SJSA1 (cell line): ENCODE results near the gene TBC1D8. TPM values are rescaled to one million over a fixed set of nuclear protein-coding genes. Genes with fewer than 3 reads are reported as not detected.

Experiments
- DNase-seq, 2 experiments: peaks; one replicate each; pipeline ENCODE4 v3.0.0-alpha.2; 2015 to 2020; ENCODE audit warnings: low spot score in 2 of 2, low read depth in 1 of 2
- H3K27ac ChIP-seq: fragments of 250-450 bp; sonication (Bioruptor Pico); 2 replicates; pipeline ENCODE4 v1.5.1; 2020; ENCODE audit warnings: mild to moderate bottlenecking, moderate library complexity
- H3K27me3 ChIP-seq: fragments of 250-450 bp; sonication (Bioruptor Pico); replicated peaks from 2 replicates; pipeline ENCODE4 v1.5.1; 2020; ENCODE audit warnings: mild to moderate bottlenecking, moderate library complexity
- H3K36me3 ChIP-seq: fragments of 250-450 bp; sonication (Bioruptor Pico); 2 replicates; pipeline ENCODE4 v1.5.1; 2020; ENCODE audit warnings: mild to moderate bottlenecking
- H3K4me1 ChIP-seq: fragments of 250-450 bp; sonication (Bioruptor Pico); replicated peaks from 2 replicates; pipeline ENCODE4 v1.6.1; 2021; ENCODE audit warnings: mild to moderate bottlenecking
- H3K4me3 ChIP-seq: fragments of 250-450 bp; sonication (Bioruptor Pico); 2 replicates; pipeline ENCODE4 v1.5.1; 2020; ENCODE audit warnings: mild to moderate bottlenecking
- H3K9me3 ChIP-seq: fragments of 250-450 bp; sonication (Bioruptor Pico); replicated peaks from 2 replicates; pipeline ENCODE4 v1.5.1; 2020; ENCODE audit warnings: mild to moderate bottlenecking
- total RNA-seq: library from RNA; depleted of rRNA; stranded (reverse); fragments of >200 nt; shearing (Covaris generic); gene quantifications from 2 replicates; pipeline ENCODE4 v1.2.3, GENCODE V29; 2014

The TBC1D8 gene
- total RNA-seq, 1 experiment from 2014 or later, result 18.6 TPM

GRCh38 chr2:100976645-100977391 is 174.4 kb downstream of the TBC1D8 start:
- Histone ChIP-seq H3K4me1 (peaks cover 9% of the 10 kb centered on the region), H3K36me3 (no peaks in the 10 kb centered on the region), H3K9me3 (no peaks in the 10 kb centered on the region), H3K27ac (no peak overlapping the region), H3K27me3 (no peaks in the 10 kb centered on the region), H3K4me3 (no peak overlapping the region)
- no peak for DNase-seq

- H3K4me3 ChIP-seq, result no peak overlapping the region
- H3K36me3 ChIP-seq, result no peaks in the 10 kb centered on the region
- H3K27ac ChIP-seq, result no peak overlapping the region
- H3K9me3 ChIP-seq, result no peaks in the 10 kb centered on the region
- no peaks in the 10 kb centered on the region for H3K27me3 ChIP-seq
- no peak for DNase-seq
- H3K4me1 ChIP-seq, result peaks cover 9% of the 10 kb centered on the region
Observed at GRCh38 chr2:100976061-100976460, 175.1 kb downstream of the TBC1D8 start.

DNA sequence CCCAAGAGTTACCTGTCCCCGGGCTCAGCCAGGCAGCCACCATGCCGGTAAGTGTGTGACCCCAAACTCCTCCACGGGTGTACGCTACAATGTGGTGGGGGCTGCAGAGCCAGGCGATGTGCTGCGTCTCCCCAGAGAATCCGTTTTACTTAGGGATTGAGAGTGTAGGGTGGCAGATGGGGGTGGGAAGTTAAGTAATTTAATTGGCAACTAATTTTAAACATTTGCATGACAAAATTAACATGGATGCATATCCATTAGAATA is 175.7 kb downstream of the TBC1D8 start:
- Histone ChIP-seq H3K27ac (no peak overlapping the region), H3K4me1 (peaks cover 9% of the 10 kb centered on the region)

DNA sequence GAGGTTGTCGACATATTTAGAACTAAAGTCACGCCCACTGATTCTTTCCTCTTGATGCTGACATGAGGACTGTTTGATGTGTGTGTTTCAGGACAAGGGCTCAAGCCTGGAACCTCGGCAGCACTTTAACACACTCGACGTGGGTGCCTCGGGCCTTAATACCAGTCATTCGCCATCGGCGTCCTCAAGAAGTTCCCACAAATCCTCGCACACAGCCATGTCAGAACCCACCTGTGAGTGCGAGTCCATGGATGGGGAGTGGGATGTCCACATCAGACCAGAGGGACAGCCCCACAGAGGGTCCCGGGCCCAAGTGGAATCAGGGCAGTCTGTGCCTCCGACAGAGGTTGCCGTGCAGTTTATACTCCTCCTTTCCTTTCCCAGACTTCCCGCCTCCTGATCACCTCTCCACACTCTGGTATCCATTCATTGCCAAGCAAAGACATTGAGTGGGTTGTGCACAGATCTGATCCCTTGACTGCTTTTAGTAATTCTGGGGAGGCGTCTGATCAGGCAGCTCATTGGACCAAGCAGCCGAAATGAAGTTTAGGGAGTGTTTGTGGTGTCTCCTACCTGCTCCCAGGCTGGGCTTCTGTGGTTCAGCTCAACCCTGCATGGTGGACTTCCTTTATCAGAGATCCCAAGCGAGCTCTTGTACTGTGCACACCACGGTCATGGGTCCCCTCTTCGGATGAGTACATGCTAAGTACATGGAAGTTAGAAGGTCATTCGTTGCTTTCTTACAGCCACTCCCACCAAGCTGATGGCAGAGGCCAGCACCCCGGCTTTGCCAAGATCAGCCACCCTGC is 176.3 kb downstream of the TBC1D8 start:
- Histone ChIP-seq H3K9me3 (no peaks in the 10 kb centered on the region), H3K27ac (no peak overlapping the region), H3K36me3 (no peaks in the 10 kb centered on the region), H3K4me3 (no peak overlapping the region), H3K27me3 (no peaks in the 10 kb centered on the region), H3K4me1 (peaks cover 9% of the 10 kb centered on the region)
- DNase-seq, result no peak

More for the DNA sequence above, 175.7 kb downstream of the TBC1D8 start:
- H3K36me3 ChIP-seq, result no peaks in the 10 kb centered on the region
- no peaks in the 10 kb centered on the region for H3K27me3 ChIP-seq
- H3K4me3 ChIP-seq, result no peak overlapping the region
- no peaks in the 10 kb centered on the region for H3K9me3 ChIP-seq
- no peak for DNase-seq

DNA sequence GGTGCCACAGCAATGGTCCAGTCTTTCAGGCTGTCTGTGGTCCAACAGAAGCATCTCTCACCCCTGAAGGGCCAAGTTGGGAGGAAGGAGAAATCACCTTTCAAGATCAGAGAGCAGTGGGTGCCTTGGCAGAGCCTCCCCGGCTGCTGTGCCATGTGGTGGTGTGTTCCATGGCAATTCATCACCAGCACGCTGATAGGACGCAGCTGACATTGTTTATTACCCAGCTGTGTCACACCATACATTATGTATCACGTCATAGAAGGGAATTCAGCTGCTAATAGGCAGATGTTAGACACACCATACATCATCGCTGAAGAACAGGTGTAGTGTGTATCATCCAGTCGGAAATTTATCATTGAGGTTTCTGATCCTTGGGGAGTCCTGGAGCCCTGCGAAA is 178.7 kb downstream of the TBC1D8 start:
- H3K4me1 ChIP-seq, result no peaks in the 10 kb centered on the region
- no peaks in the 10 kb centered on the region for H3K9me3 ChIP-seq
- H3K4me3 ChIP-seq, result no peak overlapping the region
- no peak overlapping the region for H3K27ac ChIP-seq
- no peaks in the 10 kb centered on the region for H3K36me3 ChIP-seq
- DNase-seq, result no peak
- H3K27me3 ChIP-seq, result no peaks in the 10 kb centered on the region

DNA sequence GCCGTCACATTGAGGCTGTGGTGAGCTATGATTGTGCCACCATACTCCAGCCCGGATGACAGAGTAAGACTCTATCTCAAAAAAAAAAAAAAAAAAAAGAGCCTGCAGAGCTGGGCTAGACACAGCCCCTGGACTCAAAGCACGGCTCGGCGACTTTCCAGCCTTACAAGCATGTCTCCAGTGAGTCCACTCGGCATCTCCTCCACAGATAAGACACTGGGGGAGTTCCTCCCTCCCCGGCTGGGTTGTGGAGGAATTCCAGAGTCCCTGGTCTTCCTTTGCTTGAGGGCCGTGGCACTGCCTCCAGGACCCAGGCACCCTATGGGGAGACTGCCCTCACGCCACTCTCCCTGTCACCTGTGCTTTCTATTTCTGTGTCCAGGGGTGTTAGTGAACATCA is 180.0 kb downstream of the TBC1D8 start:
- no peak overlapping the region for H3K27ac ChIP-seq
- no peak for DNase-seq
- H3K27me3 ChIP-seq, result no peaks in the 10 kb centered on the region
- no peaks in the 10 kb centered on the region for H3K9me3 ChIP-seq
- H3K4me1 ChIP-seq, result no peaks in the 10 kb centered on the region
- H3K36me3 ChIP-seq, result no peaks in the 10 kb centered on the region
- H3K4me3 ChIP-seq, result no peak overlapping the region

DNA sequence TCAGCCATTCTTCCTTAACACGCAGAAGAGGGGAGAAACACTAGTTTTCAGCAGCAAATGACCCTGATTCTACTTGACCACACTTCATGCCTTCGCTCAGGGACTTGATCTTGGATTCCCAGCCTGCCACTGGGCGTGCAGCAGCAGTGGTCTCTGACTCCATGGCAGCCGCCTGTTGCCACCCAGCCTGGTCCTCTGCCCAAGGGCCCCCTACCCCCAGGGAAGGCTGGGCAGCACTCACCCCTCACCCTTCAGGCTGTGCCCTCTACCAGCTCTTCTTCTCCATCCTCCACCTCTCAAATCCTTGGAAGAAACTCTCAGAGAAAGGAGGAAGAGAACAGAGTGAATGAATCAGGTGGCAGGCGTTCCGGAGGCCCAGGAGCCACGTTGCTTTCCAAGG is 181.2 kb downstream of the TBC1D8 start:
- Histone ChIP-seq H3K27ac (no peak overlapping the region), H3K4me3 (no peak overlapping the region), H3K9me3 (no peaks in the 10 kb centered on the region), H3K27me3 (no peaks in the 10 kb centered on the region), H3K36me3 (no peaks in the 10 kb centered on the region), H3K4me1 (no peaks in the 10 kb centered on the region)
- no peak for DNase-seq

- Histone ChIP-seq H3K27ac (no peak overlapping the region), H3K27me3 (no peaks in the 10 kb centered on the region), H3K4me1 (no peaks in the 10 kb centered on the region), H3K36me3 (no peaks in the 10 kb centered on the region), H3K9me3 (no peaks in the 10 kb centered on the region), H3K4me3 (no peak overlapping the region)
- DNase-seq, result no peak
Observed at GRCh38 chr2:100968146-100969145, 182.7 kb downstream of the TBC1D8 start.

GRCh38 chr2:100967716-100968115 is 183.5 kb downstream of the TBC1D8 start:
- no peaks in the 10 kb centered on the region for H3K36me3 ChIP-seq
- no peaks in the 10 kb centered on the region for H3K4me1 ChIP-seq
- no peak overlapping the region for H3K4me3 ChIP-seq
- no peaks in the 10 kb centered on the region for H3K9me3 ChIP-seq
- H3K27ac ChIP-seq, result no peak overlapping the region
- H3K27me3 ChIP-seq, result no peaks in the 10 kb centered on the region
- DNase-seq, result no peak

- no peaks in the 10 kb centered on the region for H3K9me3 ChIP-seq
- H3K27ac ChIP-seq, result no peak overlapping the region
- H3K27me3 ChIP-seq, result no peaks in the 10 kb centered on the region
- no peaks in the 10 kb centered on the region for H3K4me1 ChIP-seq
- H3K4me3 ChIP-seq, result no peak overlapping the region
- H3K36me3 ChIP-seq, result no peaks in the 10 kb centered on the region
- no peak for DNase-seq
Observed at GRCh38 chr2:100965596-100965995, 185.6 kb downstream of the TBC1D8 start.

- Histone ChIP-seq H3K27ac (no peak overlapping the region), H3K27me3 (no peaks in the 10 kb centered on the region), H3K4me3 (no peak overlapping the region), H3K36me3 (no peaks in the 10 kb centered on the region), H3K4me1 (peaks cover 3% of the 10 kb centered on the region), H3K9me3 (no peaks in the 10 kb centered on the region)
- DNase-seq, result no peak
Observed at GRCh38 chr2:100964681-100965169, 186.5 kb downstream of the TBC1D8 start.

GRCh38 chr2:100964222-100964621 is 187.0 kb downstream of the TBC1D8 start:
- no peaks in the 10 kb centered on the region for H3K36me3 ChIP-seq
- DNase-seq, result no peak
- no peak overlapping the region for H3K27ac ChIP-seq
- H3K4me3 ChIP-seq, result no peak overlapping the region
- H3K9me3 ChIP-seq, result no peaks in the 10 kb centered on the region
- no peaks in the 10 kb centered on the region for H3K27me3 ChIP-seq
- H3K4me1 ChIP-seq, result peaks cover 8% of the 10 kb centered on the region

DNA sequence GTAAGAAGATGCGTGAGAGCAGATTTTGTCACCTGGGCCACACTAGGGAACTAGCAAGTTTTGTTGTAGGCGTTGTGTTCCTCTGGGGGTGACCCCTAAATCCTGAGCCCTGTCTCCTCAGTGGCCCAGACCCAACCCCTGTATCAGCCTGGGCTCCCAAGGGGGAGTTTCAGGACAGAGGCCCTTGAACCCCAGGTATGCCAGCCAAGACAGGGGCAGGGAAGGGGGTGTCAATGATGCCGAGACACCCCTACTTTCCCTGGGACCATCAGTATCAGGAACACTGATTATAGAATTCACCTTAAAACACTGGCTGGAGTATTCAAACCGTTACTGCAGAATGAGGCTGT is 188.2 kb downstream of the TBC1D8 start:
- no peaks in the 10 kb centered on the region for H3K27me3 ChIP-seq
- peaks cover 18% of the 10 kb centered on the region for H3K4me1 ChIP-seq
- no peak for DNase-seq
- H3K4me3 ChIP-seq, result no peak overlapping the region
- H3K36me3 ChIP-seq, result no peaks in the 10 kb centered on the region
- no peaks in the 10 kb centered on the region for H3K9me3 ChIP-seq
- H3K27ac ChIP-seq, result no peak overlapping the region
